GM18499 (cell line): ENCODE data around the gene IKZF1.

Experiments
- ATAC-seq: cut with Tn5 transposase; IDR thresholded peaks from one replicate; pipeline ENCODE4 v1.9.1; 2021; ENCODE audit warnings: moderate number of reproducible peaks; ENCODE audit not compliant: insufficient read depth, unreplicated experiment

IKZF1 gene

GRCh38 chr7:50366311-50366710 lies 61.8 kb downstream of the IKZF1 start:
- no peak for ATAC-seq

GRCh38 chr7:50367100-50367499 lies 62.6 kb downstream of the IKZF1 start:
- no peak for ATAC-seq

GRCh38 chr7:50367570-50367969 lies 63.1 kb downstream of the IKZF1 start:
- no peak for ATAC-seq

- no peak for ATAC-seq
These were observed 63.9 kb downstream of the IKZF1 start for GRCh38 chr7:50368366-50368765.

- ATAC-seq = no peak
These were observed 64.9 kb downstream of the IKZF1 start for GRCh38 chr7:50369143-50370026.

GRCh38 chr7:50370884-50371283 lies 66.4 kb downstream of the IKZF1 start:
- ATAC-seq = no peak

- ATAC-seq = no peak
These were observed 67.1 kb downstream of the IKZF1 start for GRCh38 chr7:50371551-50372021.

- no peak for ATAC-seq
These were observed 68.4 kb downstream of the IKZF1 start for GRCh38 chr7:50372923-50373322.

GRCh38 chr7:50376056-50376820 lies 71.7 kb downstream of the IKZF1 start:
- ATAC-seq = no peak

GRCh38 chr7:50377356-50377755 lies 72.8 kb downstream of the IKZF1 start:
- ATAC-seq = no peak

- ATAC-seq = no peak
These were observed 74.6 kb downstream of the IKZF1 start for GRCh38 chr7:50379082-50379481.

GRCh38 chr7:50379539-50379938 lies 75.0 kb downstream of the IKZF1 start:
- no peak for ATAC-seq

GRCh38 chr7:50382455-50382854 lies 77.9 kb downstream of the IKZF1 start:
- ATAC-seq = no peak

GRCh38 chr7:50387351-50387750 lies 82.8 kb downstream of the IKZF1 start:
- ATAC-seq = no peak

- ATAC-seq = no peak
These were observed 85.4 kb downstream of the IKZF1 start for GRCh38 chr7:50389961-50390360.

- ATAC-seq = no peak
These were observed 86.9 kb downstream of the IKZF1 start for GRCh38 chr7:50391386-50391785.

GRCh38 chr7:50393076-50393475 lies 88.6 kb downstream of the IKZF1 start:
- no peak for ATAC-seq

- ATAC-seq = no peak
These were observed 89.2 kb downstream of the IKZF1 start for GRCh38 chr7:50393547-50394252.

- no peak for ATAC-seq
These were observed 89.8 kb downstream of the IKZF1 start for GRCh38 chr7:50394315-50394714.

GRCh38 chr7:50396856-50397255 lies 92.3 kb downstream of the IKZF1 start:
- peak; percentile 4 for ATAC-seq
